ENCODE measurements around the gene CTSH. TPM values are rescaled to one million over a fixed set of nuclear protein-coding genes. Genes with fewer than 3 reads are reported as not detected.
"Not testable (repeated sequence)": the region's sequence is repeated elsewhere in the genome, so short reads cannot be mapped to it uniquely, and the experiment has no call there.

The CTSH gene
- total RNA-seq, 1 experiment from 2014 or later, result 16.2 TPM

DNA sequence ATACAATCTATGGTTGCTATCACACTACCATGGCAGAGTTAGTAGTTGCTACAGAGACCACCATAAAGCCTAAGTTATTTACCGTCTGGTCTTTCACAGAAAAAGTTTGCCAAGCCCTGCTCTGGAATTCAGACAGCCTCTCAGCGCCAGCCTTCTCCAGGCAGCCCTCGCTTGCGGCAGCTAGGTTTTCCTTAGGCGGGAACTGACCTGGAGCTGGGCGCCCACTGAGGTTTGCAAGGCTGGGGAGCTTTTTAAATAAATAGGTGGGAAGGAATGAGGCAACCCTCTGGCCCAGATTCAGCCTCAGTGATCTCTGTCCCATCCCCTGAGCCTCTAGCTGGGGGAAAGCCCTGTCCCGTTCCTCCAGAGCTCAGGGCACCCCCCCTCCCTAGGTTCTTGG, 1.2 kb downstream of the CTSH start:
- no peak for DNase-seq (ENCODE audit: low read depth)

DNA sequence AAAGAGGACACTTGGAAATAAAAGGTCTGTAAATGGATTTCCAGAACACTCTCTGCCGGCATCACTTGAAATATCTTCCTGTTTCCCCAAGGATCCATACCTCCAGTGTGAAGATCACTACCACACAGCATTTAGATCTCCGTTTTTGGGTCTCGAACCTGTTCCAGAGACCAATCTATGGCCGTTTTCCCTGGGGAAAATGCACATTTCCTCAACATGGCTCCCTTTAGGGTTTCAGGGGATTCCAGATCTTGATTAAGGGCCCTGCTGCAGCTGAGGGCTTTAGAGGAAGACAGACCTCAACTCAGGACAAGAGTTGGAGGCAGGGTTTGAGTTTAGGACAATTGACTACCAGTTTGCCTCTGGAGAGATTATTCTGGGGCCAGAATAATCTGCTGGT, 2.1 kb downstream of the CTSH start:
- DNase-seq (ENCODE audit: low read depth), result no peak

DNA sequence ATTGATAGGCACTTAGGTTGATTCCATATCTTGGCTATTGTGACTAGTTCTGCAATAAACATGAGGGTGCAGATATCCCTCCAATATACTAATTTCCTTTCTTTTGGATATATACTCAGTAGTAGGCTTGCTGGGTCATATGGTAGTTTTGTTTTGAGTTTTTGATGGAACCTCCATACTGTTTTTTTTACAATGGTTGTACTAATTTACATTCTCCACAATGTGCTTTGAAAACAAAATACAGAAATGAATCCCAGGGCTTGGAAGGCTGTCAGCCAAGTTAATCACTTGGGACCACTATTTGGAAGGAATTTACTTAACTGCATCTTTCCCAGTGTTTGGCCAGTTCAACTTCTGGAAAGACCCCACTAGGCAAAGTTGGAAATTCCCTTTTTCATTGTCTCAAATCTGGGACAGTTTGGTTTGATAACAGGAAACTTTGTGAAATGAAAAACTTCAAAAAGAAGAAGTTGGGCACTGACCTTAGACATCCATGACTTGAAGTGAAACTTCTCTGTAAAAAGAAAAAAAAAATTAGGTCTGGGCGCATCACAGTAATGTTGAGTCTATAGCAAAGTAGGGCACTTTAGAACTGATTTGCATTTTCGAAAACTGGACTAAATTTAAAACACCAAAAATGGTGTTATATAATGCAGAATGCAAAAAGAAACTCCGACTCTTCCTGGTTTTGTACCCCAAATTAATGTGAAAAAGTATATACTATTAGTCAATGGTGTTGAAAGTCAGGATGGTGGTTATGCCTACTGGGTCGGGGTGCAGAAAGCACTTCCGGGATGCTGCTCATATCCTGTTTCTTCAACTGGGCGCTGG, 6.0 kb downstream of the CTSH start:
- no peak for DNase-seq (ENCODE audit: low read depth)

DNA sequence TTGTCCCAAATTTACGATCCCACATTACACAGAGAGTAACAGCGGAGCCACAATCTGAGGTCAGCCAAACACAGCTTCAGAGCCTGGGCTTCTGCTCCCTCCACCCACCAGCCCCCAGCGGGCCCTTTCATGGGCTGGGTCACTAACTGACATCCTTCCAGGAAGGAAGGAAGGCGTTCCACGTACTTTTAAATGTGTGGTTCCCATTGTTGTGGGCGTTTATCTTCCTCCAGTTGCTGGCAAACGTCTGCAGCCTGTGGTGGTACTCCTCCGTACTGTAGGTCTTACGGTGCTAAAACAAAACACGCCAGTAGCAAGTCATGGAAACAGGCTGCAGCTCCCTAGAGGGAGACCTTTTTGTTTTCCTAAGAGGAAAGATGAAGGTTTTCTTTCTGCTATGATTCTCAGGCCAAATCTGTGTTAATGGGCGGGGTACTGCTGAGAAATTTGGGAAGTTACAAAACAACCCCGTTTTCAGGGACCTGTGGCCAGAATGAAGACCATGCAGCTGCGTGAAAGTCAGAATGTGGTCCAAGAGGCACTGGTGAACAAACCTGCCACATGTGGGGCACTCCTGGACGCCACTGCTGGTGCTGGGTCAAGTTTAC, 7.6 kb downstream of the CTSH start:
- no peak for DNase-seq (ENCODE audit: low read depth)

DNA sequence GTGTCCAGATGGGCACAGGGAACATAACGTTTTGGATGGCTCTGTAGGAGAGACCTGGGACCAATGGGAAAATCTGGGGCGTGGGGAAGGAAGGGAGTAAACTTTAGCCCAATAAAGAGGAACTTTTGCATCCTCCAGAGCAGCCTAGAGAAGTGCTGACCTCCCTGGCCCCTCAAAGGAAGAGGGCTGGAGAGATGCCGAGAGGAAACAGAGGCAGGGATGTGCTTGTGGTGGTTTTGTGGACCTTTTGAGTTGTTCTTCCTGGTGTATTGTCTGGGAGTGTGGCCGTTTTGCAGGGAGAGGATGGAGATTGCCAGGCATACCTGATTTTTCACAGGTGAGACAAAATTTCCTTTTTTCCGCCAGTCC, 10.2 kb downstream of the CTSH start:
- DNase-seq (ENCODE audit: low read depth), result no peak

DNA sequence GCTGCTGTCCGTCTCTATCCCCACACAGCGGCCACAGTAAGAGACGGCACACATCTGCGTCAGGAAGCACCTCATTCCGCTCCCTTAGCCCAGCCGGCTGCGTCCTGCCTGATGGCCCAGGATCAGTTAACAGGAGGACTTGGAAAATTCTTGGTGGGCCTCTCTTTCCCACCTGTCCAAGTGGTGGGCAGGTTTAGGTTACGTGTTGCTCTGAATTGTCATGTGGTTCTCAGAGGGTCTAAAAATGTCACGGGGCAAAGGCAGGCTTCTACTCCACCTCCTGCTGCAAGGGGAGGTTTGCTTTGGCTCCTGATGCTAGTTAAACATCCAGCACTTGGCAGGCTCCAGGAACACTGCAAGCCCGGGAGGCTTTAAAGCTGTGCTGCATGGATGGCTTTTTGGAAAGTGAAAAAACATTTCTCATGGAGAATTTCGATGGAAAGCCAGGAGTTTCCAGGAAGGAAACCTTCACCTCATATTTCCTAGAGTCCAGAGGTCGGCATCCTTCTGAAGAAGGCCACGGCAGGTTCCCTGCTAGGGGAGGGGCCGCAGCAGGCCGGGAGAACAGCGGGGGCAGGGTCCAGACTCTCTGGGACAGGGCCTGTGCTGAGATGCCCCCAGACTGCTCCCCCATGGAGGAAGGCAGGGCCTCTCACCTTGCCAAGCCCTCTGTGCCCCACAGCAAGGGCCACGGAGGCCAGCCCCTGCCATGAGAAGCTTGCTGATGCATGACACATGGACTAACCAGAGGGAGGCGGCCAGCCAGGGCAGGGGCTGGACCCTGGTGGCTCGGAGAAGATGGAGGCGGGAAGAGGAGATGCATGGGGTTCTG, 10.8 kb downstream of the CTSH start:
- DNase-seq (ENCODE audit: low read depth), result no peak

DNA sequence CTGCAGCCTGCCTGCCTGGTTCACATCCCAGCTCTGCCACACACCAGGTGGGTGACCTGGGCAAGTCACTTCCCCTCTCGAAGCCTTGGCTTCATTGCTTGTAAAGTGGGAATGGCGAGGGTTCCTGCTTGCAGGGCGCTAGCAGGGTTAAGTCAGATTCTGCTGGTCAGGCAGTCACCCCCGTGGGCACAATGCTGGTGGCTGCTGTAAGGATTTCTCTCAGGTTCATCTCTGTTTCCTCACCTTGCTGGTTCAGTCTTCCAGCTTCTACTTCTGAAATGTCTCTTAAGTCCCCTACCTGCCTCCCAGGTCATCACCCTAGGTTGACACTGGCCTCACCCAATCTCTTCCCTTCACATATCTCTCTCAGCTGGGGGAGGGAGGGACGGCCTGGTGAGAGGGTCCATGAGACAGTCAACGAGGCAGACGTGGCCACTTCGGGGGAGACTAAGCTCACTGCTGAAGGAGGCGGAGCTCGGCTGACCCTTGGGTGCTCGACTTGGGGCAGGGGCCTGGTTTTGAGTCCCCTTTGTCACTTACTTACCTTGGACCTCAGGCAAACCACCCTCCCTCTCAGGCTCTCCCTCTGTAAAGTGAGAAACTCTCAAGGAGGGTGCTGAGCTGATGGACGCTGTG, 11.5 kb downstream of the CTSH start:
- no peak for DNase-seq (ENCODE audit: low read depth)

DNA sequence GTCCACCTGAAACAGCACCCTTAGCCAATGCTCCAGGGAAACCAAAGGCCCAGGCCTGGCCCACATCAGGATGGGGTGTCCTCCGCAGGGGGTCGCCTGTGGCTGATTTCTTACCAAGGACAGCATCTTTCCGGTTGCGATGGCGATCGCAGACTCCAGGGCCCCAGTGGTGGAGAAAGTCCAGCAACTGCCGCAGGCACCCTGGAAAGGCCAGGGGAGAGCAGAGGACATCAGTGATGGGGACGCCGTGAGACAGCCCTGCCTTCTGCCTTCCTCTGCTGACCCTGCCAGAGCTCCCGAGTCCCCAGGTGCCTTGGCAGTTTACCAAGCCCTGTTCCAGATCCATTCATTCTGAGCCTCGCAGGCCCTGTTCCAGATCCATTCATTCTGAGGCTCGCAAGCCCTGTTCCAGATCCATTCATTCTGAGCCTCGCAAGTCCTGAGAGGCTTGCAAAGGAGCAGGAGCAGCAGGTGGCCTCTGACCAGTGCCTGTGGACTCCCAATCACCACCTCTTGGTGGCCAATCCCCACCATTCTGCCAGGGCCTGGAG, 12.5 kb downstream of the CTSH start:
- no peak for DNase-seq (ENCODE audit: low read depth)

DNA sequence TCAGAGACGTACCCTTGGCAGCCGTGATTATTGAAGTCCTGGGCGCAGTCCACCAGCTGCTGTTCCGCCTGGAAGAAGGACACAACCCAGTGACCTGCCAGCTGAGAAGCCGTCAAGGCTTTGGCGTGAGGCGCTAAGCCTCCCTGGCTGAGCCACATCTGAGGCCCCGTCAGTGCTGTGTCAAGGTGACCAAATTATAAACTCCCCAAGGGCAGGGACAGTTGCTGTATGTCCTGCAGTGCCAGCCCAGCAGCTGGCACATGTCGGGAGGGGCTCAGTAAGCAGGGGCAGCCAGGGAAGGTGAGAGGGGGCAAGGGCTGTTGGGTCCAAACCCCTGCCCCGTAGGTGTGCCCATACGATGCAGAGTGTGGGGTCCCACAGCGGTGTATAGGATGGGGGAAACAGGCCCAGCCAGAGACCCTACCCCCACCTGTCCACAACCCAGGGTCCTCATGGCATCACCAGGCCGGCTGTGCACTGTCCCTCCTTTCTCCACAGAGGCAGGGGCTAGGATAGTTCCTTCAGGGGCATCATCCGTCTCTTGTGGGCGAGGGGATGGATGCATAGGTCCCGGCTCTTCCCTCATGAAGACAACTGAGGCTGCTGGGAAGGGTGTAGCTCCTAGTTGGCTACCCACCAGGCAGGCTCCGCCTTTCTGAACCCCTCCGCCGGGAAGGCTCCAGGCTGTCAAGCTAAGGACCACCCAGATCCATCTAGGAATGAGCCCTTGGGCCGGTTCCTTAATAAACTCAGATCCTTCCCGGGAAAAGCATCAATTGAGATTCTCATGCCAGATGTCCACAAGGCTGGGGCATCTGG, 13.2 kb downstream of the CTSH start:
- DNase-seq (ENCODE audit: low read depth), result no peak

DNA sequence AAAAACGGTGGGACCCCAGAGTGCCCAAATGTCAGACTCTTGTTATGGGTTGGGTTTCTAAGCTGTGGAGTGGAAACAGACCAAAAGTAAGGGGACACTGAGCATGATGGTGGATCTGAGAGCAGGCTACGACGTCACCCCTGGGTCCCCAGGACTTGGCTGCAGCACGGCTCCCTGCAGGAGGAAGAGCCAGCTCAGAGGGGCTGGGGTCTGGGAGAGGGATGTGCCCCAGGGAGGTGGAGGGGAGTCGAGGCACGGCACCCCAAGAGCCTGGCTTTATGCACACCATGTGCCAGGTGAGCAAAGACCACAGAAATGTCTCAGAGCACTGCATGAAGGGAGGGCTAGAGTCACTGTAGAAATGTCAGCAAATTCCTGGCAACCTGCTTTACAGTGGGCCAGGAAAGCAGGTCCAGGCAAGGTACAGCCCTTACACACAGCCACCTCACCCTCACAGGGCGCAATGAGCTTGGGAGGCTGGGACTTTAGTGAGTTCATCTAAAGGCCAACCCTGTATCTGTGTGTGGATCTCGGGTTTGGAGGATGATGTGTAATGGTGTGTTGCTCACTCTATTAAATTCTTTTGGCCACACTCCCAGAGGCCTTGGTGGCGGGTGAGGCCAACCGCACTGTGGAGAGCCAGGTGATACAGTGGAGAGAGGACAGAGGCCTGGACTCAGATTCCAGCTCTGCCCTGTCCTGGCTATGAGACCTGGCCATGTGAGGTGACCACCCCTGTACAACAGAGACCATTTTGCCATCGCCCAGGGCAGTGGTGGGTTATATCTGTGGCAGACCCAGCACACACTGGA, 14.1 kb downstream of the CTSH start:
- peak; percentile 90 for DNase-seq (ENCODE audit: low read depth)

DNA sequence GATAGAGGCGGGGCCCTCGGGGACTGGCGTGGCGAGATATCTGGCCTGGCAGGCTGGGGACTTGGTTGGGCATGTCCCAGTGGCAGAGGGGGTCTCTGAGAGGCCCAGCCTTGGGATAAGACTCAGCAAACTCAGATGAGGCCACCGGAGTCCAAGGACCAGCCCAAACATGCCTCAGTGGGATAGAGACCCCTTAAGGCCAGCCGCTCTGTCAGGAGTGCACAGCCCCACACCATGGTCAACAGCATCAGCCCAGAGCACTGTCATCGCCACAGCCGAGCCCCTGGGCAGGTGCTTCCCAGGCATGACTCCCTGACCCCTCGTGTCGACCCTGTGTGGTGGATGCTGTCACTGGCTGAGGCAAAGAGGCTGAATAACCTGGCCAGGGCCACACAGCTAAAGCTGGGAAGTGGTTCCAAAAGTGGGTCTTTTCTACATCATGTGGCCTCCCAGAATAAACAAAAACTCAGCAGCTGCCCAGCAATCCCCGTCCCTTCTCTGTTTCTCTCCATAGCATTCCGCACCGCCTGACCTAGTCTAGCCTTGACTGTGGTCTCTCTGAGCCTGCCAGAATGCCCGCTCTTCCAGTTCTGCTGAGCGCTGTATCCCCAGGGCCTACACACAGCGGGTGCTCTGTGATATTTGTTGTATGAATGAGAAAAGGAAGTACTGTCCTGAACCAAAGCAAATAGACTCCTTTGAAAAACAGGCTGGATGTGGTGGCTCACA, 15.1 kb downstream of the CTSH start:
- DNase-seq (ENCODE audit: low read depth), result no peak

DNA sequence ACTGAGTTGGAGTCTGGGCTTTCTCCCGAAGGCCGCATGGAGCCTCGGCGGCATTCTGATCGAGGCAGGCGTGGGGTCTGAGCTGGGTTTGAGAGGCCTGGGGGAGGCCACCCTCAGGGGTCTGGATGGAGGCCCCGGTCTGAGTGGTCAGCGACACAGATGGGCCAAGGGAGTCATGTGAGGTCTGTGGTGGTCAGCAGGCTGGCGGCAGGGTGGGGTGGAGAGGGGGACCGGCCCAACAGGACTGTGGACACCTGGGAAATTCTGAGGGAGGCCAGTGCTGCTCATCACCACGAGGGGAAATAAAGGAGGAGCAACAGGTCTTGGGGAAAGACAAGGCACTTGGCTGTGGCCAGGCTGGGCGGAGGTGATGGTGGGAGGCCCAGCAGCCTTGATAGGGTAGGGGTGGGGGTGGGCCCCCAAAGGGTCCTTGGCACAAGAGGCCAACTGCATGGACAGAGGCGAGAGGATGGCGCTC, 16.2 kb downstream of the CTSH start:
- DNase-seq (ENCODE audit: low read depth), result no peak

DNA sequence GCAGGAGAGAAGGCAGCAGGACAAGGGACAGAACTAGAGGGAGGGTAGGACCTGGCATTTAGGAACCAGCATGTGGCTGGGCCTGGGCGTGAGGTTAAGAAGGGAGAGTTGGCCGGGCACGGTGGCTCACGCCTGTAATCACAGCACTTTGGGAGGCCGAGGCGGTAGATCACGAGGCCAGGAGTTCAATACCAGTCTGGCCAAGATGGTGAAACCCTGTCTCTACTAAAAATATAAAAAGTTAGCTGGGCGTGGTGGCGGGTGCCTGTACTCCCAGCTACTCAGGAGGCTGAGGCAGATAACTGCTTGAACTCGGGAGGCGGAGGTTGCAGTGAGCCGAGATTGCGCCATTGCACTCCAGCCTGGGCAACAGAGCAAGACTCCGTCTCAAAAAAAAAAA, 16.7 kb downstream of the CTSH start:
- DNase-seq (ENCODE audit: low read depth), result not testable (repeated sequence)

DNA sequence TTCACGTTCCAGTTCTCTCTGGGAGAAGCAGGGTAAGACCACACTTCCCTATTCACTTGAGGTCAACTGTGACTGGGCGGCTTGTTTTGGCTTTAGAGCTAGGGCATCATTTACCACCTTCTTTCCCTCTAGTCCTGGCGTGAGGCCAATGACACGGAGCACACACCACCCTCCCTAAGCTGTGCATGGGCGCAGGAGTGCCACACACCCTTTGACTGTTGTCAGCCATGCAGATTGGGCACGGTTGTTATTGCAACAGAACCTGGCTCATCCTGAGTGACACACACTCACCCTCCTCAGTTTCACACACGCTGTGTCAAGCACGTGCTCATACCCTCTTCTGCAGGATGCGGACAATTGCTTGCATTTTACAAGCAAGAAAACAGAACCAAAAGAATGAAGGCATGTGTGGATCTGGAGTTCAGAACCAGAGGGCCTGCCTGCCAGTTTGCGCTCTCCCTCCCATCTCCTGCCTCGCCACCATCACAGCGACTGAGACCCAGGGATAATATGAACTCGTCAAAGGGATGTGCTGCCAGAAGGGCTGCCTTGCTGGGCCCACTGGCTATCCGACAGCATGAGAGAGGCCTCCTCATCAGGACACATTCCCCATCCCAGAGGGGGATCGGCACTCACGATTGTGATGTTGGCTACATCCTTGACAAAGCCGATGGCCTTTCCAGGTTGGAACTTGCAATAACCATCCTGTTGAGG, 17.6 kb downstream of the CTSH start:
- DNase-seq (ENCODE audit: low read depth), result no peak

DNA sequence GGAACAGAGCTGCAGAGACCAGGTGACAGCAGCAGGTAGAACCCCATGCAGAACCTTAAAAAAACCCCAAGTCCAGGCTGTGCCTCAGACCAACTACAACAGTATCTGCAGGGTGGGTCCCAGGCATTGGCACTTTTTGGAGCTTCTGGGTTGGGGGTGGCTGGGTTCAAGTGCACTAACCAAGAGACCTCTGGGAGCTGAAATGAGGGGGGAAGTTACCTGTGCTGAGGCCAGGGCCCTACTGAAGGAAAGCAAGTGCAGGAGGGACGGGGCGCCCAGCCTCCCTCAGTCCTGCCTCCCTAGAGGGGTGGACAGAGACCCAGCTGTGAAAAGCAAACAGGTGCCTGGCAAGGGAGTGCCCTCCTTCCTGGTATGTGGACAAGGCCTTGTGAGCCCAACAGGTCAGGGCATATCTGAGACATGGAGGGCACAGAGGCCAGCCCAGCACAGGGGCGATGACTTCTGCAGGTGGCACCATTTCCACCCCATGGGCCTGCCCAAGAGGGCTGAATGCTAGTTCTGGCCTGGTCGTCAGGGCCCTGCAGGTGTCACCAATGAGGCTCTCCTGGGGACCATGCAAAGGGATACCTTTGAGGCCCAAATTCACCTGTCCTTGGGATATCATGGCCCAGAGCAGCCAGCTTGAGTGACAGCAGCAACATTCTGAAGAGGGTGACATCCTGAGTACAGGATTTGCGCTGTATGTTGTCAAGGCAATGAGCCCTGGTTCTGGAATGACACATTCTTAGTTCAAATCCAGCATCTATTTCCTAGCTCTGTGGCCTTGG, 18.7 kb downstream of the CTSH start:
- no peak for DNase-seq (ENCODE audit: low read depth)

DNA sequence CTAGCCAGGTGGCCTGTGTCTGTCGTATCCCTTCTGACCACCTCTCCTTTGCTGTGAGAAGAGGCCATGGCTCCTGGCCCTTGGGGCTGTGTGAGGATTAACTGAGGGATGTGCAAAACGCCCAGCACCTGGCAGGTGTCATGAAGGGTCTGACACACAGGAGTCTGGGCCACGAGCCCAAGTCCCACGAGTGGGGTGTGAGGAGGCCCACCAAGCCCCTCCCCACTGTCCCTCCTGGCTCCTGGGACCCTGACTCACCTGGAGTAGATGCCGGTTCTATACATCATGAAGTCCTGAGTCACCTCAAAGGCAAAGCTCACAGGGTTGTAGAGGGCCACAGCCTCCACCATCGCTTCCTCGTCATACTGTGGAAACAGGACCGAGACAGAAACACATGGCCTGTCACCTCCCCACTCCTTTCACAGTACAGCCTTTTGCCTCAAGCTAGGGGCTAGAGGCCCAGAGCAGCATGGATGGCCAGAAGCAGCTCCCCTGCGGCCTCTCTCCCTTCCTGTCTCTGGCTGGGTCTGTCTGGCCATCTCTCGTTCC, 19.7 kb downstream of the CTSH start:
- no peak for DNase-seq (ENCODE audit: low read depth)

Measured in HT1080 (cell line).